Measurements from ENCODE around the gene PTPRN2.

- no peak for TF ChIP-seq CTCF (IDR thresholded peaks at IDR 0.05)
- TF ChIP-seq EP300 (IDR thresholded peaks at IDR 0.05) = no peak
Observed at GRCh38 chr7:158517571-158517970, 70.1 kb downstream of the PTPRN2 start.

Measured in sigmoid colon (tissue), 4 donors.